ENCODE measurements around the gene CTNNA1.

The CTNNA1 gene

DNA sequence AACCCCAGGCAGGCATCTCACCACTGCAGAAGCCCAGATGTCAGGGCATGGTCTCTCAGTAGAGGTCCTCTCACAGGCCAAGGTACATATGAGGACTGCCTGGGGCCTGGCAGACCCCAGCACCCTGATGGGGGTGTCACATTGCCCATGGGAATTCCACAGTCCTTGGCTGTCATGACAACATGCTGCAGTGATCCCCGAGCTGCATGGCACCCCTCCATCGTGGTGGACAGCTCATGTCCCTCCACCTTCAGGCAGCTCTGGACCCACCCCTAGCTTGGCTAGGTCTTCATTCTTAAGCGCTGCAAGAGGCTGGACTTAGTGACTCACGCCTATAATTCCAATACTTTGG, 196.0 kb downstream of the CTNNA1 start:
- no peaks in the 10 kb centered on the region for H3K27me3 Mint-ChIP-seq
- H3K9me3 Mint-ChIP-seq (ENCODE audit: low read depth) = no peaks in the 10 kb centered on the region
- no peak overlapping the region for H3K4me3 Mint-ChIP-seq
- H3K4me1 Mint-ChIP-seq (ENCODE audit: low read depth) = peaks cover 20% of the 10 kb centered on the region
- peaks cover 13% of the 10 kb centered on the region for H3K36me3 Mint-ChIP-seq
- no peak overlapping the region for H3K27ac Mint-ChIP-seq

DNA sequence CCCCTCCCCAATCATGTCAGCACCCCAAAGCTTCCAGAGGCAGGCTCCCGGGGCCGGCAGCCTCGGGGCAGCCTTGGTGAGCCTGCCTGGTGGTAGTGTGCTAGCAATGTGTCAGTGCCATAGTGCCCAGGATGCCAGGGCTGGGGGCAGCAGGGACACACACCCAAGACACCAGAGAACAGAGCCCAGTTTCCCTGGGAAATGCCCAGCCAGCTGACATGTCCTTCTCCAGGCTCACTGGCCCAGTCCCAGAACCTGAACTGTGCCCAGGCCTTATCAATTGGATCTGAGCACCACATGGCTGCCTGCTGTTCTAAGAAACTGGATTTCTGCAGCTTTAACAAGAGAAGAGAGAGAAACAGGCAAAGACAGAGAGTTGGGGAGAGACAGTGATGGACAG, 196.8 kb downstream of the CTNNA1 start:
- H3K9me3 Mint-ChIP-seq (ENCODE audit: low read depth) = no peaks in the 10 kb centered on the region
- peaks cover 20% of the 10 kb centered on the region for H3K4me1 Mint-ChIP-seq (ENCODE audit: low read depth)
- H3K36me3 Mint-ChIP-seq = peaks cover 13% of the 10 kb centered on the region
- H3K27ac Mint-ChIP-seq = no peak overlapping the region
- H3K4me3 Mint-ChIP-seq = no peak overlapping the region
- no peaks in the 10 kb centered on the region for H3K27me3 Mint-ChIP-seq

DNA sequence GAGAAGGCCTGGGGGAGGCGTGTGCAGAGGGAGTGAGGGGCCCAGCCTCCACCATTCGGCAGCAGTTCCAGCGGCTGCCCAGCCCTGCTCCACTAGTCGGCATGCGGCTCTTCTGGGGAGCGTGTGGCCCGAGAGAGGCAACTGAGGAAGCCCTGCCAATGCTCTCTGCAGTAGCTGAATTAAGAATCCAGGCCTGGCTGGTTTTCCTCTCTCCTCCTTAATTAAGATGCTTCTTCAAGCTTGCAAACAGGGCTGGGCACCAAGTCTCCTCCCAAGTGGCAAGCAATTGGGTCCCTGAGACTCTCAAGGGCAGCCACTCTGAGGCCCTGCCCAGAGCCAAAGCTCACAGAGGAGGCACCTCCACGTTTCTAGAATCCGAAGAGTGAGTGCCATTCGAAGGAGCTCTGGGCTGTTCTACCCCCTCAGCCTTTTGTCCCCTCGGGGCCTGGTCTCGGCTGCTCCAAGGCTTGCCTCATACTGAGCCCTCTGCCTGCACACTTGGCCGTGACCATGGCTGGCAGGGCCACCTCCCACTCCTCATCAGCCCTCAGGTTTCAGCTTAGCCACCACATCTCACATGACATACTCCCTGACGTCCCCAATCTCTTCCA, 197.3 kb downstream of the CTNNA1 start:
- Mint-ChIP-seq H3K27ac (no peak overlapping the region), H3K27me3 (no peaks in the 10 kb centered on the region), H3K4me1 (ENCODE audit: low read depth) (peaks cover 19% of the 10 kb centered on the region), H3K36me3 (peaks cover 10% of the 10 kb centered on the region), H3K4me3 (no peak overlapping the region), H3K9me3 (ENCODE audit: low read depth) (no peaks in the 10 kb centered on the region)

DNA sequence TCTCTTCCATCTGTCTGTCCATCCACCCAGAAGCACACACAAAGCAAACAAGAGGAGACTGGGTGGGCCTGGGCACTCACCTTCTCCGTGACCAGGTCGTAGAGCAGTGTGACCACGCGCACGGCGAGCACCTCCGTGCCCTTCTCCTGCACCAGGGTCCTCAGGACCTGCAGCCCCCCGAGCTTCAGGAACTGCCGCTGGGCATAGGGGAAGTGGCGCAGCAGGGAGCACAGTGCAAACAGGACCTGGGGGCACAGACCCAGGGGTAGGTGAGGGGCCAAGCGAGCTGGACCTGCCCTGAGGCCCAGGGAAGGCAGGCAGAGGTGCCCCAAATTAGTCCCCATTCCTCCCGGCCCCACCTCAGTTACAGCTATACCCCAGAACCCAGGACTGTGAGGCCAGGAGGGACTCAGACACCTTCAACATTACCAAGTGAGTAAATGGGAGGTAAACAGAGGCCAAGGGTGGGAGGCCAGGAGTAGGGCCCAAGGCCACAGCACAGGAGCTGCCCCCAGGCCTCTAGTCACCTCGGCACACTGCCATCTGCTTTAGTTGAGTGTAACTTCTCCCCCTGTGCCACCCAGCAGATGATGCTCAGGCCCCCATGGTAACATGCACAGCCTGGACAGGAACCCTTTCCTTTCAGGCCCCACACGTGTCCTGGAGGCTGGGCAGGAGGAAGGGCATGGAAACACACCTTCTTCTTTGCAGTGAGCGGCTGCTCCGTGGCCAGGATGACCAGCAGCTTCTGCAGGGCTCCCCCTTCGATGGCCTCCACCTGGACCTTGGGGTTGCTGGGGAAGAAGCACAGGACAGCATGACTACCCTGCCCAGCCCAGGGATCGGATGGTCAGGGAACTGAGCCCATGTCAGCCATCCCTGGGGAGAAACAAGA, 198.1 kb downstream of the CTNNA1 start:
- no peaks in the 10 kb centered on the region for H3K27me3 Mint-ChIP-seq

DNA sequence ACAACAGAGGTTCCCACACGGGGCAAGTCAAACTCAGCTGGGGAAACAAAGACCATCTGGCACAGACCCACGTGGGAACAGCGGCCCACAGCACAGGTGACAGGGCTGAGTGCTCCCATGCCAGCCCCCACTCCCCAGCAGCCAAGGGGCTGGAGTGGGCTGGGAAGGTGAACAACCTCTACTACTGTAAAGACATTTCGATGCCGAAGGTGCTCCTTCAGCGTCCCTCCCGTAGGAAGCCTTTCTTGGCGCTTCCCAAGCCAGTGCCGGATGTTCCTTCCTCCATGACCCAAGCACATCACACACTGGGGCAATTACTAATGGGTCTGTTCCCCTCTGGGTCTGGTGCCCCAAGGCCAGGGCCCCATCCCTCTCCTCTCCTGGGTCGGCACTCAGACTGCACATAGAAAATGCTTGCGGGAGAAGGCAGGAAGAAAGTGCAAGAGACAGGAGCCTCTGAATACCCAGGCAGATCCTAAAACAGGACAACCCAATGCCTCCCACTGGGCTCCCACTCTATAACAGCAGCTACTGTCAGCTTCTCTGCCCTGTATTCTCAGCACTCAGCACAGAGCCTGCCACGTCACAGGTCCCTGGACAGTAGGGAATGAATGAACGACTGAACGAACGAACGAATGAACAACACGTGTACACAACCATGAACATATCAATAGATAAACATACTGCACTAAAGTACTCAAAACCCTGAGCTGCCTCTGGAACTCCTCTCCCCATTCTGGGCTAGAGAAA, 198.9 kb downstream of the CTNNA1 start:
- Mint-ChIP-seq H3K27me3 (no peaks in the 10 kb centered on the region), H3K4me1 (ENCODE audit: low read depth) (peaks cover 19% of the 10 kb centered on the region), H3K27ac (no peak overlapping the region), H3K9me3 (ENCODE audit: low read depth) (no peaks in the 10 kb centered on the region), H3K4me3 (no peak overlapping the region), H3K36me3 (peaks cover 8% of the 10 kb centered on the region)

More for the DNA sequence above, 198.1 kb downstream of the CTNNA1 start:
- Mint-ChIP-seq H3K36me3 (peaks cover 8% of the 10 kb centered on the region), H3K9me3 (ENCODE audit: low read depth) (no peaks in the 10 kb centered on the region), H3K4me3 (no peak overlapping the region), H3K27ac (no peak overlapping the region), H3K4me1 (ENCODE audit: low read depth) (peaks cover 19% of the 10 kb centered on the region)

DNA sequence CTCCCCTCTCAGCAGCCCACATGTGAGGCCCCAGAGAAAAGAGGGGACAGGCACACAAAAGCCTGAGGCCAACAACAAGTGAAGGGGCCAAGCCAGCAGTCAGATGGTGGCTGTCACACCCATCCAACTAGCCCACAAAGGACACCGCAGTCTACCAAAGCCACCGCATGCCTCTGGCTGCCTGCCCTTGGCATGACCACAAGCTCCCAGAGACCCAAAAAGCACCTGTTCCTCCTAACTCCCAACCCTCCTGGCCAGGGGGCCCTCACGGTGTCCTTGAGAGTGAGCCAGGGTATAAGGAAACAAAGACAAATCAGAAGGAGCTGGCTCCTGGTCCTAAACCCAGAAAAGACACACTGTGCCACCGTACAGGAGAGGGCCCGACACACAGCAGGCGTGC, 199.7 kb downstream of the CTNNA1 start:
- Mint-ChIP-seq H3K27ac (no peak overlapping the region), H3K36me3 (peaks cover 3% of the 10 kb centered on the region), H3K9me3 (ENCODE audit: low read depth) (no peaks in the 10 kb centered on the region), H3K4me3 (peak overlapping the region; percentile 20), H3K4me1 (ENCODE audit: low read depth) (peaks cover 19% of the 10 kb centered on the region), H3K27me3 (no peaks in the 10 kb centered on the region)

DNA sequence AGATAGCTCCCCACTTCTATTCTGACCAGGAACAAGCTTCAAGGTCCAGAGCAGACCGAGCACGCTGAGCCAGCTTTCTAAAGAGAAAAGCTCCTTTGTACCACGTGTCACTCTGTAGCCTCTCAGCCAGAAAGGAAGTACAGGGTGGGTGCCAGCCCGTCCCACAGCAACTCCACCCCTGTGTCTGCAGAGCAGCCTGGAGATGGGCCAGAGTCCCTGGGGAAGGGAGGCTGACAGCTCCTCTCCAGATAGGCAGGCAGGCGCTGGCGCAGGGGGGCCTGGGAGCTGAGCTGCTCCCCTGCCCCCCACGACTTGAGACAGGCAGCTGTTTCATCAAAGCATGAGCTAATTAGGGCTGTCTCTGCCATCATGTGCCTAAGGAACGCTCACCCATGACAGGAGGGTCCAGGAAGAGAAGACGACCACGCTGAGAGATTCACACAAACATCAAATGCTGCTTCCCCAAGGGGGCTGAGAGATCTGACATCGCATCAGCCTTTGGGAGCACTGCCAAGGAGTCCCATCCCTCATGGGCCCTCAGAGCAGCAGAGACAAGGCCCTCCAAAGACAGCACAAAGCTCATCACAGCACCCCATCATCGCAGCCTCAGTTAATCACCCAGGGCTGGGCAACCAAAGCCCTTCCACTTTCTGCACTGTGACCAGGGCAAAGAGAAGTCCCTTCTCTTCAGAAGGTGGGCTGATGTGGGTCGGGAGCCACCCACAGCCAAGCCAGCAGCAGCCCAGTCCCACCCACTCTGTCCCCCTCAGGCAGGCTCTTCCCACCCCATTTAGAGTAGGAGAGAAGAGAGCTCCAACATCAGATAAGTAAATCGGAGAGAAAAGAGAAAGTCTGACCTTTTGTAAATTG, 200.4 kb downstream of the CTNNA1 start:
- Mint-ChIP-seq H3K4me1 (ENCODE audit: low read depth) (peaks cover 19% of the 10 kb centered on the region), H3K9me3 (ENCODE audit: low read depth) (no peaks in the 10 kb centered on the region), H3K4me3 (peak overlapping the region; percentile 20), H3K27me3 (no peaks in the 10 kb centered on the region), H3K36me3 (peaks cover 4% of the 10 kb centered on the region), H3K27ac (peak overlapping the region; percentile 34)

DNA sequence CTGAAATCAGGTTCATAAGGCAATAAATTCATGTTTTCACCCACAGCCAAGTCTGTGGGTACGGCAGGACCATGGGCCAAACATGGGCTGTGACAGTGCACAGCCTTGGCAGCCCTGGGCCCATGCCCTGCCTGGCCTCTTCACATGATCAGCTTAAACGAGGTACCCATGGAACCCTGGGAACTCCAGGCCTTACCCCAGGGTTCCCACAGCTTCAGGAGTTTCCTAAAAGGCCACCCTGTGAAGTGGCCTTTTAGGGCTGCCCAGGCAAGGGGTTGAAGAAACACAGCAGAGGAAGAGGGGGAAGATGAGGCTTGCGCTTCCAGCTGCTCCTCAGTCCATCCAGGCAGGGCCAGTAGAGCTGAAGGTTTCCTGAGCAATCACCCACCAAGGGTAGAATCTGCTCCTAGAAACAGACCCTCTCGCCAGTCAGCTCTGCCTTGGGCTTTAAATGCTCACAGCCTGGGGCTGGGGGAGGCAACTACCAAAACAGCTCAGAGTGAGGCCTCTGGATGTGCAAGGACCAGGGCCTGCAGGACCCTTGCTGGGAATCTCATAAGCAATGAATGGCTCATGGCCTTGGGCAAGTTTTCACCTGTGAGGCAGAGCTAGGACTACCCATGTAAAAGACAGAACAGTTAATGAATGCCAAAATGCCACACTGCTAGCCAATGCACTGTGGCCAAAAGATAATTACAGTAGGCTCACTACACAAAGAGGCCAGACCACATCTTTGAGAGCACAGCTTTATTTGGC, 201.2 kb downstream of the CTNNA1 start:
- H3K27me3 Mint-ChIP-seq = no peaks in the 10 kb centered on the region
- peaks cover 3% of the 10 kb centered on the region for H3K36me3 Mint-ChIP-seq
- no peaks in the 10 kb centered on the region for H3K9me3 Mint-ChIP-seq (ENCODE audit: low read depth)
- H3K4me1 Mint-ChIP-seq (ENCODE audit: low read depth) = peaks cover 19% of the 10 kb centered on the region
- no peak overlapping the region for H3K4me3 Mint-ChIP-seq
- H3K27ac Mint-ChIP-seq = peak overlapping the region; percentile 34

DNA sequence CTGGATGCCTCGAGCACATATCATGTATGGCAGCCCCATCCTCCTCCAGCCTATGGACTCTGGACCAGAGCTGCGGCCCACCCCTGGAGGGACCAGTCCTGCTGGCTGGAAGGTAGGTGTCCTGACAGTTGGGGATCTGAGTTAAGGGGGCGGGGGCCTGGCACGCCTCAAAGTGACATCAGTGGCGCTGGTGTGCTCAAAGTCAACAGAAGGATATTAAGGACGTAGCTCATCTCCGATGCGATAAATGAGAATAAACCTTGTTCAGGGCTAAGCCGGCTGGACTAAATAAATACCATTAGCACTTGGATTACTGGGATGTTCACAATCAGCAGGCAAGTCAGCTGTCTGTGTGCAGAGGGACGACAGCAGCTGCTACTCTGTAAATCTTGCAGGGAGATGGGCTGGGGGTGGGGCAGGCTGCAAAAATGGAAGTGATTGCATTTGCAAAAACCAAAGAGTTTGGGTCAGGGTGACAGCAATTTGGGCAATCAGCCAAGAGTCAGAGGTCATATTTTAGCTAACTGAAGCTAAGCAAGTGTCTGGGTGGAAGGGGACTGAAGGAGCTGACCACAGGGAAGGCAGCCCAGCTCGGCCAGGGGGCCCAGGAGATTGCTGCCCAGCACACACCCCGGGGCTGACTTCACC, 201.9 kb downstream of the CTNNA1 start:
- peaks cover 3% of the 10 kb centered on the region for H3K36me3 Mint-ChIP-seq
- no peak overlapping the region for H3K27ac Mint-ChIP-seq

DNA sequence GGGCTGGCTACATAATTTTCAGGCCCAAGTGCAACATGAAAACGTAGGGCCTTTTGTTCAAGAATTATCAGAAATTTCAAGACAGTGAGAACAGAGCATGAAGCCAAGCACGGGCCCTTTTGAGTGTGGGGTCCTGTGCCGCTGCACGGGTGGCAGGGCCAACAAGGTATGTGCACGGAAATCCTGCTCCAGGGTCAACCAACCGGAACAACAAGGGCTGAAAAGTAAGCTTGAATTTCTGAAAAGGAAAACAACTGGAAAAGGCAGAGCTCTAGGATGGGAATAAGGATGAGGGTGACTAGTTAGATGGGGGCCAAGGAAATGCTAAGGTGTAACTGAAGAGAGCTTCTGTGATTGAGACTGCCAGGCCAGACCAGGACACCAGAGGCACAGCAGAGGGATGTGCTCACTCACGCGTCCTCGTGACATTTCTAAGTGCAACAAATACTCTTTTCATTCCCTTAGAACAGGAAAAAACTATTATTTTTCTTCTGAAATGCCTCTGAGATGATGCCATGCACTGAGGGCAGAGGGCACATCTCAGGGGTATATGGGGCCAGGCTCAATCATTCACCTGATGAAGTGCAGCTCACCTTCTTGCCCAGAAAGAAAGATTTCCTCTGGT, 202.6 kb downstream of the CTNNA1 start:
- Mint-ChIP-seq H3K4me3 (no peak overlapping the region), H3K9me3 (ENCODE audit: low read depth) (no peaks in the 10 kb centered on the region), H3K4me1 (ENCODE audit: low read depth) (peaks cover 19% of the 10 kb centered on the region), H3K27ac (no peak overlapping the region), H3K36me3 (peaks cover 3% of the 10 kb centered on the region), H3K27me3 (no peaks in the 10 kb centered on the region)

More for the DNA sequence above, 201.9 kb downstream of the CTNNA1 start:
- Mint-ChIP-seq H3K4me3 (no peak overlapping the region), H3K4me1 (ENCODE audit: low read depth) (peaks cover 19% of the 10 kb centered on the region), H3K9me3 (ENCODE audit: low read depth) (no peaks in the 10 kb centered on the region), H3K27me3 (no peaks in the 10 kb centered on the region)

DNA sequence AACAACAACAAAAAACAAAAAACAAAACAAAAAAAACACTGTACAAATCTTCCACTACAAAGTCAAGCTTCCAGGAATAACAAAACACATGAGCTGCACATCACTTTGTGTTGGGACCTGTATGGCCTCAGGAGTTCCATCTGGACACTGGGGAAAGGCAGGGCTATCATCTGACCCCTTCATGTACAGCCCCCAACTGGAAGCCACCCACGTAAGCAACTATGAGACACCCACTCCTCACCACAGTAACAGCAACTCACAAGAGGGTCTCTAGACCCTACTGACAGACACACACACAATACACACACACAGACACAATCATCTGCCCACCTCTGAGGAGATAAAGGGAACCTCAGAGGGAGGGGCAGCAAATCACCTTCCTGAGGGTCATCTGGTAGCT, 203.6 kb downstream of the CTNNA1 start:
- H3K27me3 Mint-ChIP-seq = no peaks in the 10 kb centered on the region
- H3K36me3 Mint-ChIP-seq = peaks cover 3% of the 10 kb centered on the region
- H3K27ac Mint-ChIP-seq = no peak overlapping the region
- no peak overlapping the region for H3K4me3 Mint-ChIP-seq
- peaks cover 19% of the 10 kb centered on the region for H3K4me1 Mint-ChIP-seq (ENCODE audit: low read depth)
- no peaks in the 10 kb centered on the region for H3K9me3 Mint-ChIP-seq (ENCODE audit: low read depth)

DNA sequence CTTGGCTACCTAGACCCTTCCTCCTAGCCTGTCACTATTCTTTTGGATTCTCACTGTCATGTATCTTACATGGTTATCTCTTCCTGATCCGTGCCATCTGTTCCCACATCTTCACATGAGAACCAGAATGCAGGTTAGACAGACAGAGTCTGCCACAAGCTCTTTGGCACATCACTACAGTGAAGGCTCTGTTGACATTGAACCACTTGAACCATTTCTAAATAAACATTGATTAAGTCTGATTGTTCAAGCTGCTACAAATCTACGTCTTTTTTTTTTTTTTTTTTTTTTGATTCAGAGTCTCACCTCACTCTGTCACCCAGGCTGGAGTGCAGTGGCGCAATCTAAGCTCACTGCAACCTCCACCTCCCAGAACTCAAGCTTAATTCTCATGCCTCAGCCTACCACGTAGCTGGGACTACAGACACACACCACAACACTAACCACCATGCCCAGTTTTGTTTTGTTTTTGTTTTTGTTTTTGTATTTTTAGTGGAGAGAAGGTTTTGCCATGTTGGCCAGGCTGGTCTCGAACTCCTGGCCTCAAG, 207.0 kb downstream of the CTNNA1 start:
- Mint-ChIP-seq H3K36me3 (peaks cover 3% of the 10 kb centered on the region), H3K27ac (no peak overlapping the region), H3K4me3 (no peak overlapping the region), H3K27me3 (no peaks in the 10 kb centered on the region), H3K4me1 (ENCODE audit: low read depth) (no peaks in the 10 kb centered on the region), H3K9me3 (ENCODE audit: low read depth) (no peaks in the 10 kb centered on the region)

DNA sequence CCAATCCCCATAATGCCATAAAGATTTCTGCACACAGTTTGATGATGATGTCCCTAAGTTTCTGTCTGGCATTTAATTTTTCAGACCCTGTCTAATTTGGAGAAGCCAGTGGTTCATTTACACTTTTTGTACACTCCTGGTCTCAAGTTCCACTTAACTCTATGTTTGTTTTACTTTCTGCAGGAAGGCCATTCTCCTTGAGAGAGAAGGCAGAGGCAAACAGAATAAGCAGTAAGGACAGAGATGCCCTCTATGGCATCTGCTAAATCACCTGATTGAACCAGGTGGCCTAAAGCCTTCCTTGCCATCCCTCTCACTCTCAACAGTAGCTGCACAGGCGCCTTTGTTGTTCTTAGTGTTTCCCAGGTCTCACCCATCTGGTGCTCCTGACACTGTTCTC, 208.0 kb downstream of the CTNNA1 start:
- Mint-ChIP-seq H3K4me3 (no peak overlapping the region), H3K27me3 (no peaks in the 10 kb centered on the region), H3K9me3 (ENCODE audit: low read depth) (no peaks in the 10 kb centered on the region), H3K27ac (no peak overlapping the region), H3K36me3 (peaks cover 3% of the 10 kb centered on the region), H3K4me1 (ENCODE audit: low read depth) (no peaks in the 10 kb centered on the region)
